GM12892 (cell line): ENCODE results near the gene MAP9.

Experiments used
- POLR2AphosphoS5 ChIP-seq: IDR thresholded peaks from 2 replicates; pipeline ENCODE4 v1.6.1; 2011; ENCODE audit warnings: low read depth, low read length, control low read depth
- TAF1 ChIP-seq: IDR thresholded peaks from 2 replicates; pipeline ENCODE4 v1.6.1; 2011; ENCODE audit warnings: low read depth, mild to moderate bottlenecking, control low read depth, low read length, borderline replicate concordance

GRCh38 chr4:155367608-155368007, 9.2 kb downstream of the MAP9 start:
- TF ChIP-seq POLR2AphosphoS5 = no peak
- no peak for TF ChIP-seq TAF1
